Peyer's patch (tissue), 4 donors: Measurements from ENCODE around the gene NEURL3.

Source experiments
- CTCF ChIP-seq, 6 experiments: fragments of 450-650 bp in 4 of 6; fragments of 200-600 bp in 2 of 6; sonication (generic) in 1 of 6; IDR thresholded peaks; one replicate each; pipeline ENCODE4 v1.5.1; 2017 to 2019; ENCODE audit warnings: antibody characterized with exemption in 6 of 6, mild to moderate bottlenecking in 3 of 6, moderate library complexity in 1 of 6
- POLR2A ChIP-seq, 2 donors: fragments of 450-650 bp; IDR thresholded peaks; one replicate each; pipeline ENCODE4 v1.5.1; 2017; ENCODE audit warnings: antibody characterized with exemption in 2 of 2, mild to moderate bottlenecking in 2 of 2, moderate library complexity in 2 of 2

- TF ChIP-seq CTCF (IDR thresholded peaks at IDR 0.05) = no peak
- no peak for TF ChIP-seq POLR2A (IDR thresholded peaks at IDR 0.05)
Observed at GRCh38 chr2:96532641-96533291, 27.6 kb upstream of the NEURL3 start.
